NOMO-1 treated with DMSO at 0.1 percent for 48 hours (cell line): Measurements from ENCODE around the gene TBC1D9.

Experiments used
- DNase-seq: peaks from one replicate; lab custom pipeline; 2025; ENCODE audit not compliant: unreplicated experiment; lab: John Stamatoyannopoulos, UW

TBC1D9 gene

DNA sequence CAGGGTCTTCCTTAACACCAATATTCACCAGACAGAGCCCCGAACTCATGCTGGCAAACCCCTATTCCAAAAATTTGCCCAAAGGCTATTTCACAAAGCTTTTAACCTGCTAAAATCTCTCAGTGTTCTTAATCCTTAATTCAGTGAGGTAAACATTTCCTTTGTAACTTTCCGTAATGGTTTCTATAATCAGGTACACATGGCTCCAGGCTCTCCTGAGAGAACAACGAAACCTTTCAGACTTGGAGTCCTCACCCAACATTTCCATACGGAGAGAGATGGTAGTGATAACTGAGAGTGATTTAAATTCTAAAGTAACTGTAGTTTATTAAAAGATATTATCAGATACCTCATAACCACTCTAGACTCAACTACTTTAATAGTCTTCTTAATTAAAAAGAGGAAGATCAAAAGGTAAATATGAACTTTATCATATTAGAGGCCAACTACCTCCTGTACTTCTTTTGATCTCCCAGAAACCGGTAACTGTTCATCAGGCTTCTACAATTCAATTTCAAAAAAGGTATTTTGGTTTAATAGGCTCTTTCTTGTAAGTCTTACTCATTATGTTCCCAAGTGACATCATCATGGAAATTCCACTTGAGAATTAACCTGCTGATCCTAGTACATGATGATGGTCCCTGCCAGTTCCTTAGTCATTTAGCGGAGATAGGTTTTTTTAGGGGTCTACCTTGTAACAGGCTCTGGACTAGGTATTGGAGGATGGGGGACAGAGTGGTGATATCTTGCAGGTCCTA lies 96.1 kb downstream of the TBC1D9 start:
- no peak for DNase-seq

DNA sequence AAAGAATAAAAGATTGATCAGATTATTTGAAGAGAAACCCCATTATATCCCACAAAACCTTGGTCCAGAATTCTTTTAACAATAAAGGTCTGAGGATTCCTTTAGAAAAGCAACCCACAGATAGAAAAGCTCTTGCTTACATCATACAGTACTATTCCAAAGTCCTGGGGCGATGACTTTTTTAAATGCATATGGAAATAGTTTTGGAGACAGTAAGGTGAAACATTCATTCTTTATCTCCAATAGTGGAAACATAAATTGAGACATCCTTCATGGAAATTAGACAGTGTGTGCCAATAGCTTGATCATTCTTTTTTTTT lies 101.7 kb downstream of the TBC1D9 start:
- DNase-seq = no peak

DNA sequence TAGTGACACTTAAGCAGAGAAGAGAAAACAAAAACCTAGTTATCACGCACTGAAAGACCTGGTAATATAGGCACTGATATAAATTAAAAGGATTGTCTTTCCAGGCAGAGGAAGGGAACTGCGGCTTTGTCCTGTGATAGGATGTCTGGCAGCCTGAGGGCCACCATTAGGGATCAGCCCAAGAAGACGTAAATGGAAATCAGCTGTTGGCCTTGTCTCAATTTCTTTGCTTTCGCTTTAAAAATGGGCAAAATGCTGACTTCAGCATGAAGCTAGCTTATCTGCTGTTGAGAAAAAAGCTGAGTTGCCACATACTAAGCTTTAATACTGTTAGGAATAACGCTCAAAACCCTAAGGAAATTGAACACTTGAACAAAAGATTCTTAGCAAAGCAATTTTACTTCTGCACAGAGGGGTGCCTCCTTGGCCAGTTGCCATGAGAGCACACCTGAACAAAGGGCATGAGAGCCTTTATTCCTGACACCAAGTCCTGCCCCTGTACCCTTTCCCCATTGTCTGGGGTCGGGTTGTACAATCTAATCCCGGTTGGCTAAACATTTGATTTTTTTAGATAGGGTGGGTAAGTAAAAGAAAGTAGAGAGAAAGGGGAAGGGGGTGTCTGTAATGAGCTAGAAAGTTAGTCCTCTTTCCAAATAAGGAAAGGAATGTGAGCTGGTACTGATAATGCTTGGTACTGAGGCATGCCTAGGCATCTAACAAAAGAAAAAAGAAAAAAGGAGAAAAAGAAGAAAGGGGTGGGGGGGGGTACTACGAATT lies 102.3 kb downstream of the TBC1D9 start:
- no peak for DNase-seq

DNA sequence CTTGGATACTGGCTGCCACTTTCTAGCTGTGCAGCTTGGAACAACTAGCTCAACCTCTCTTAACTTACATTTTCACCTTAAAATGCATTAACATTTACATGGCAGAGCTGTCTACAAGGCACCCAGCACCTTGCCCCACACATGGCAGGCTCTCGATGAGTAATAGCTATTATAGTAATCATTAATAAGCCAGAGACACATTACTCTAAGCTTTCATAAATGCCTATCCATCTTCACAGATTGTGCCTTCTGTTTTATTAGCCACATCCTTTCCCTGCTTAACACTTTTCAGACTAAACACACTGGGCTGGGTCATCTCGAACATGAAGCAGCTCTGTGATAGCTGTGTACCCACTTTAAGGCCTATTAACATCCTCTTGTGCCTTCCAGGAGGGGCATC lies 103.6 kb downstream of the TBC1D9 start:
- DNase-seq = no peak

DNA sequence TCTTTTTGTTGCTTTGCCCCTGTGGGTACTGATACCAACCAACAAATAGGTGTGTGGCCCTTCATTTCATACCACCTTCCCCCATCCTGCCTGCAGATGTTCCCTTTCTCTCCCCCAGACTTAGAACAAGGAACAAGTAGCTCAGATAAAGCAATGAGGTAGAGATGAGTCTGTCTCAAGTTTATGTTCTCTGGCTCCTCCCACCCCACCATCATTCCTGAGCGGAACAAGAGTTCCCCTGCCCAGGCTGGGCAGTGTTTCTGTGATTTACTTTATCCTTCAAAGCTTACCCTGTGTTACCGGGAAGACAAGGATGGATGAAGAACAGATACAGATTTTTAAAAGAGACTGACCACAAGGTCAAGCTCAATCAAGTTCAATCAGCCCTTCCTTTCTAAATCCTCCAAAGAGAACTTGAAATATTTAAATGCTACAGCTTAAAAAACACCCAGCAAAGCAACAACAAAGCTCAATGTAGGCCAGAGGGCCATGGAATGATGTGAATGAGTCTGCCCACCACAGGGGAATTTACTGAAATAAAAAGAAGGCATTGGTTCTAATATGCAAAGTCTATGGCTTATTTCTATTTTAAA lies 107.4 kb downstream of the TBC1D9 start:
- DNase-seq = no peak

DNA sequence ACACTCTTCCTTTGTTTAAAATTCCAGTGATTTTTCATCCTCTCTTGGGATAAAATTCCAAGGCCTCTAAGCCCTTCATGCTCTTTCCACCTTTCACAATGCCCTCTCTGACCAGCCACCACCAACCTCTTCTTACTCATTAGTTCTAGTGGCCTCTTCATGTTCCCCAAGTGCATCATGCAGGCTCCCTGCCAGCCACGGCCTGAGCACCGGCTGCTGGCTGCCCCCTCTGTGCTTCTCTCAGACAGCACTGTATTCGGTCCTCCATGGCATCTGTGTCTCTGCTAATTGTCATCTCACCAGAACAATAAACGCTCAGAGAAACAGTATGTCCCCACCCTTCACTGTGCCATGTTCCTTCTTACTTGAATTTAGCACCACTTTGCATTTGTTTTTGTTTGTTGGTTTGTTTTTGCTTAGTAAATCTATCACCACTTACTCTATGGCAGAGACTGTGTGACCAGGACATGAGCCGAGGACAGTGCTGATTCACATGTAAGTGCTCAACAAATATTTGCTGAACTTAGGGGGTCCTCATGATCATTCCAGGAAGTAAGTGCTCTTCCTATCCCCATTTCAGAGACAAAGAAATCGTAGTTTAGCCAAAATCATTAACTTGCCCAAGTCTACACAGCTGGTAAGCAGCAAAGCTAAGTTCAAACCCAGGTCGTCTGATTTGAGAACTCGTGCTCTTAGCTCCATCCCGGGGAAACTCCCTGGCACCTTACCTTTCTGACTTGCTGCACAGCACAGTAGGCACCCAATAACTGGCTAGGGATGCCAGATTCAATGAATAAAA lies 110.4 kb downstream of the TBC1D9 start:
- no peak for DNase-seq

DNA sequence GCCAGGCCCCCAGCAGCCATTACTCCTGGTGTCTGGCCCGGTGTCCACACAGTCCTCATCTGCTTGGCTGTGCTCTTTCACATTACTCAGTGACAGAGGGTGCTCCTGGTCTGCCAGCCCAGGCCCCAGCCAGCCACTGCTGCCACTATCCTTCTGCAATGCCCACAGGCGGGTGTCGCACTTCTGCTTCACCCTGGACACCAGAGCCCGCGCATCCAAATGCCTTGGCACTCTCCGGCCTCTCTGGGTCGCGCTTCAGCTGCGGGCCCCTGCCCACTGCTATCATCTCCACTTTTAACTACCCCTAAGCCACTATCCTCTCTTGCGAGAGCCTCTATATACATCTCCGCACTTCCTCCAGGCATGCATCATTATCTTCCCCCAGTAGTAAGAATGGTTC lies 111.0 kb downstream of the TBC1D9 start:
- DNase-seq = no peak

DNA sequence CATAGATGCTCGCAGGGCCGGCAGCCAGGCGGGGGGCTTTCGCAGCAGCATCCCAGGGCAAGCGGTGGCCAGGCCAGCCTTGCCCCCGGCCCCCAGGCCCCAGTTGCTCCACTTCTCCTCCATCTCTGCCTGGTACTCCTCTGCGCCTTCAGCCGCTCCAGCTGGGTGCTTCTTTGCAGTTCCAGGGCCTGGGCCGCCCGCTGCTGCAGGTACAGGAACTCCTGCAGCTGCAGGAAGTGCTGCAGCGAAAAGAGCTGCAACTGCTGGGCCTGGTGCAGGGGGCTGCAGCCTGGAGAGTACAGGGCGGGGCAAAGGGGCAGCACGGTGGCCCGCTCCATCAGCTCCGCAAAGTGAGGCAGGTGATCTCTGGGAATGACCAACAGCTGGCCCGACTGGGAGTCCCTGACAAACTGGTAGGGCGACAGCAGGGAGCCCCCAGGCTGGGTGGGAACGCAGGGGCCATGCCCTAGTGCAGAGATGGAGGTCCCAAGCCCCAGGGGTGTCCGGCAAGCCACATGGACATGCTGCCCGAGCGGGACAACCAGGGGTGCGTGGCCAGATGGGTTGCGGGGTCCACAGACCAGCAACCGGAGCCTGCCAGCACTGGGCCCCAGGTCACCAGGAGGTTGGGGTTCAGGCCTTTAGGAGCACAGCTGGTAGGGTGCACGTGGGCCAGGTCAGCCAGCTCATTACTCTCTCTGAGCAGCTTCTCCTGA lies 111.6 kb downstream of the TBC1D9 start:
- no peak for DNase-seq

DNA sequence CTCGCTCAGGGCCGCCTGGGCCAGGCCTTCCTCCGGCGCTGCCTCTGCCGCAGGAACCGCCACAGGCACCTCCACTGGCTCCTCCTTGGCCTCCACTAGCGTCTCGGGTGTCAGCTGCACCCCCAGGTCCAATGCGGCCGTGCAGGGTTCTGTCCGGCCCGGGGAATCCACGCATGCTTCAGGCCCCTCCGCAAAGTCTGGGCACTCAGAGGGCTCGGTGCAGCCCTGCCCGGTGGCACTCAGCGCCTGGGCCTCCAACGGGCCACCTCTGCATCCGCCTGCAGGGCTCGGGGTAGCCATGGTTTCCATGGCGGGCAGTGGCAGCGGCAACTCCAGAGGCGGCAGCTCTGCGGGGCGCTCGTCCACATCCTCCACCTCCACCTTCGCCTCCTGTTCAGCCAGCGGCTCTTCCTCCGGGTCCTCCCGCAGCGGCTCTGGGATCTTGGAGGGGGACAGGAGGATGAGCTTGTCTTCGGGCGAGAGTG lies 112.6 kb downstream of the TBC1D9 start:
- DNase-seq = no peak

DNA sequence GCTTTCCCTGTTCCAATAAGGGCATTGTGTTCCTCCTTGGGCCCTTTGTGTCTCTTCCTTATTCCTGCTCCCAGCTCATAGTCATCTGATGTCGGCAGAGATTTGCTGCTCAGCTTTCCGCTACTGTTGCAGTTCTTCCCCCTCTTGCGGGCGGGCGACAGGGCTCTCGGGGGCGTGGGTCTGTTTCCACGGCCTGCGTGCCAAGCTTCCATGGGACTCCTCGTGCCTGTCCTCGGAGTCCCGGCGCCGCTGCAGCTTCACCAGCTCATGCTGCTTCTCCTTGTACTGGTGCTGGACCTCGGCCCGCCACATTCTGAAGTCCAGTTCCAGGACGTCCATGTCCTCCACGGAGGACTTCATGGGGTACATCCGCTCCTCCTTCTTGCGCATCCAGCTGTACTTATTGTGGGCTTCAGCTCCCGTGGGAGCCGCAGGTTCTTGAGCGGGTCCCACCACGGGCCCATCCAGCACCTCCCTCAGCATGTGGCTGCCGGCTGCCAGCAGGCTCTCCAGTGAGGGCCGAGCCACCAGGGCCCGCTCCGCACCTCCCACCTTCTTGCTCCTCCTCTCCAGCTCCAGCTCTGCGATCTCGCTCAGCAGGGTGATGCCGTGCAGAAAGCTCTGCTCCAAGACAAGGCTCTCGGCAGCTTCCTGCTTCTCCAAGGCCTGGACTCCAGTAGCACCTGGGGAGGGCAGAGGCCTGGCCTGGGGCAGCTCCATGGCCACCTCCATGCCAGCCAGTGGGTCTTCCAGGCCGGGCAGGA lies 113.3 kb downstream of the TBC1D9 start:
- no peak for DNase-seq

DNA sequence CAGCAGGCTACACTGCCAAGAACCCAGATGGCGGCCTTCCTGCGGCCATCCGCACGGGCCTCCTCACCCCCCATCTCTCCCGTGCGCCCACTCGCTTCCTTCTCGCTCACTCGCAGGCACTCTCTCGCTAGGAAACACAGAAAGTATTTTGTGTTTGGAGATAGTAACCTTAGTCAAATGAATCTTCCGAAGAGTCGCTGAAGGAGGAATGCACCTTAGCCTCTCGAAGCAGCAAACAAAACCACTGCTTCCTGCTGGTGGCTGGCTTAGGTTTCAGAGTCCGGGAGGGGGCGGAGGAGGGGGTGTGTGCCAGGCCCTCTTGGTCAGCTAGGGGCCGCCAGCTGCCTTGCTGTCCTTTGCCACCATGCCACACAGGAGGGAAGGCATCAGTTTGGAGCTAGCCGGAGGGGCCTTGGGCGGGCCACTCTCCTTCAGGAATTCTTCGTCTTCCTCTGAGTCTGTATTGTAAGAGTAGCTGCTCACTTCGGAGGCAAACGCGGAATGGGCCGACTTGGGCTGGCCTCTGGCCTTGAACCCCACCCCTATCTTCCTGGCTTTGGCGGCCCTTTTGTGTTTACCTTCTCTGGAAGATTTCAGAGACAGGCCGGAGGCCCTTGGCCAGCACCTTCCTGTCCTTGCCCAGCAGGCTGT lies 114.3 kb downstream of the TBC1D9 start:
- no peak for DNase-seq

DNA sequence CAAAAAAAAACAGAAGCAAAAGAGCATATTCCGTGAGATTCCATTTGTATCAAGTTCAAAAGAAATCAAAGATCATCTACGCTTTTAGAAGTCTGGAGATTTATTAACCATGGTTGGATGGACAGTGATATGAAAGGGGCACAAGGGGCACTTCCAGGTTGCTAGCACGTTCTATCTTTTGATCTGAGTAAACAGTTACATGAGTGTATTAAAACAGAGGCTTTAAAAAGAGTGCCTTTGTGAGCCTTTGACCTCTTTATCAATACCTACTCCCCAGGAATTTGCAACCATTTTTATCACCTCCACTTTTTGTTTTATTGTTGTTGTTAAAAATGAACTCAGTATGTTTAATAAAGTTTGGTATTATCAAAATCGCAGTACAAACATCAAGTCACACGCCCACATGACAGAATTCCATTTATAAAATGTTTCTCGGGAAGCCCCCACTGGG lies 115.1 kb downstream of the TBC1D9 start:
- DNase-seq = no peak

DNA sequence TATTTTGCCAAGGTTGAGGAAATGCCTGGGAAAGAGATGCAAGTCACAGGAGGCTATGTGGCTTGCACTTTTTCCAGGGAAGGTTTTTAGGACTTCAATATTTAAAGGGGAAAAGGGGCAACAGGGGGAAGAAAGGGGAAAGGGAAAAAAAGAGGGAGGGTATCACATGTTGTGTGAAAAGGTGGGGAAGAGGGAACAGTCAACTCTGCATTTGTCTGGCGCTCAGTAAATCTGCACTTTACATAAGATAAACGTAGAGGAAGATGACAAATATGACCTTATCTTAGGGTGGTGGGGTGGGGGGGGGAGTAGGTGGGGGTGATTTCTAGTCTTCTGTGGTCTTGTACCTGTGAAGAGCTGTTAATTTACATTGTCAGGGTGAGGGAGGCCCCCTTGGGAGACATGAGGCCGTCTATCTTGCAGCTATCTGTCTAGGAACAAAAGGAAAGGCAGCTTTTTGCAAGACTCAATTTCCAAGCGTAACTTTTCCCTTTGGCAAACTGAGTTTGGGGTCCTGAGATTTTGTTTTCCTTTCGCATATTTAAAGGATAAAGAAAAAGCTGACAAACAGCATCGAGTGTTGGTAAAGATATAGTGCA lies 115.9 kb downstream of the TBC1D9 start:
- DNase-seq = no peak

DNA sequence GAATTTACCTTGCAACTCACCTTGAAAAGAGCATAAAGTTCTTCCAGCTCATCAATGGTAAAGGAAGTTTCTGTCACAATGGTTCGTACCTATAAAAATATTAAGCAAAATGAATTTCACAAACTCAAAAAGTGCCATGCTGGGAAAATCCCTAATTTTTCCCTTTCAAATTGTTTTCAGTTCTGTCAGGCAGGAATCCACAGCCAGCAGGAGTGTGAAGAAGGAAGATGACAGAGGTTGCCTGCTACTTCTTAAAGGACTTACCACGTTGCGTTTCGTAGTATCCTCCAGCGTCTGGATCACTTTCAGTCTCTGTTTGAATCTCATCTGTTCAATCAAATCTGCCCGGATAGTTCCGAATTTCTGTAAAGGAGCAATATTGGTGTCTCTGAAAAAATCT lies 117.1 kb downstream of the TBC1D9 start:
- no peak for DNase-seq

DNA sequence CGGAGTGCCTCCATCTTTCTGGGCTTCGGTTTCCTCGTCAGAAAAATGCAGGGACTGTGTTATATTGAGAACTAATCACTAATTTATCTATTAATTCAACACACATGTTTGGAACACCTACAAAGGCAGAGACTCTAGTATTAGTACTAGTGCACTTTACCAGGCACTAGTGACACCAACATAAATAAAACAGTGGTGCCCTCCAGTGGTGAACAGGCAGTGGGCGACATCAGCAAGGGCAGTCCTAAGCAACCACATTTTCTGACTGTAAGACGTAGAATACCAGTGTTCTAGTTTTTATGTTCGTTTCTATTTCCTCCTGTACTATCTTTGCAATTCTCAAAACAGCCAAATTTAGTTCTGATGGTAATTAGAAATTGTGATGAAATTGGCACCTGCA lies 118.3 kb downstream of the TBC1D9 start:
- DNase-seq = peak; percentile 34

DNA sequence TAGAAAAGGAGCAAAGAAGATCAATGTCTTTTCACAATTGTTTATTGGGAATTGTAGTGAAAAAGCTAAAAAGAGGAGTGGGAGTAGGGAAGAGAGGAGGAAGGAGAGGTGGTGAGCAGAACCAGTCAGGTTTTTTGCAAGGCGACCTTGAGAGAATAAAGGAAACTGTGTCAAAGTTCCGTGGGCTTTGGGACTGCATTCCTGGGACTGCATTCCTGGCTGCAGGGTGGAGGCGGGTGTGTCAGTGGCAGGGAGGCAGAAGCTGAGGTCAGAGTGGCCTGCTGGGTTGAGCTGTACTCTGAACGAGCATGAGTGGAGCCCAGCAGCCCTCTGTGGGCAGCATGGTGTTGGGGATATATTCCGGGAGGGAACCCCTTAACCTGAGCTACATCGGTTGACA lies 120.6 kb downstream of the TBC1D9 start:
- DNase-seq = no peak

DNA sequence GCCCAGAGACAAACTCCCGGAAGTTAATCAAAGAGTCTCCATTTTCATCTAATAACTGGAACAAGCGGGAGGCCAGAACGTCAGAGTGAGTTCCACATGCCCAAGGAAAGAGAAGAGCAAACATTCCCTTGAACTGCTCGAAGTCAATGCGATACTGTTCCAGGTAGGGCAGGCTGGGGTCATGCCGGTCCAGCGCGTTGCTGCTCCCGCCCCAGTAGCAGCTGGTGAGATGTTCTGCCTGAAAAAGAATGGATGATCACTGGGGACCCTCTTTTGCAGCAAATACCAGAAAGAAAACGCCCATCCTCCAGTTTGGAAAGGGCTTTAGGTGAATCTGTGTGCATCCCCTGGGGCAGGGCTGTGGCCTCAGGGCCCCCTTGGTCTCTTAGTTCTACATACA lies 122.2 kb downstream of the TBC1D9 start:
- DNase-seq = no peak

DNA sequence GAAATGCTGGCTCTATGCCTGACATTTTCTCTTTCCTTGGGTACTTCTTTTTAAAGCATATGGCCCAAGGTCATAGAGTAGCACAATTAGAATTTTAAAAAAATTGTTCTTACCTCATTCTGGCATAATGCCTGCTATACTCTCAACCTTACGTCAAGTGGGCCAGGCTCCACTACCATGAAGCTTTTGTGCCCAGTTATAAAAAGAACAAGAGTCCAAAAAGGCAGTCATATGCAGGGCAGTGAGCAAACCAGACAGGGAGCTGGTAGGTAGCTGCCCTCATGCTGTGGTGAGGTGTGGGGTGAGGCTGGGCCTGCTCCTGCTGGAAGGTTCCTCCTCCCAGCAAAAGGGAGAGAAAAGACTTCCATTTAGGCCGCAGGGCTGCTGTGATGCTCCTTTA lies 123.1 kb downstream of the TBC1D9 start:
- no peak for DNase-seq

DNA sequence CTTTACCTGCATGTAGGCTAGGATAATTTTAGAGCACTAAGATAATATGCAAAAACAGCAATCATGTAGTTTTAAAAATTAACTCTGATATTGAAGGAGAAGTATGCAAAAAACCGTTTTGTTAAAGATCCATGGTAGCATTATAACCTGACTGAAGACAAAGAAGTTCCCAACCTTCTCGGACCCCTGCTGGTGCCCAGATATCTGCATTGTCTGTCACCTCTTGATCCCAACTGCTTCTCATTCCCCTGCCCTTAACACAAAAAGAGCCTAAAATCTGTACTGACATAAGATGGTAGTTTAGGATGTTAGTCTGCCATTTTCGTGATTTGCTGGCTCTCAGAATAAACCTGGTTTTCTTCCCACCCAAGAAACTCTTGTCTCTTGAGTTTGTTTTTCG lies 125.9 kb downstream of the TBC1D9 start:
- no peak for DNase-seq
